HEK293T (cell line): ENCODE results near the gene SERGEF.

Experiments
- CTCF ChIA-PET: fragments of 350-600 bp; formaldehyde crosslinking; extraction: SDS; loops from one replicate; lab custom pipeline; 2021; ENCODE audit warnings: antibody characterized with exemption, inconsistent platforms; lab: Yijun Ruan, JAX
- POLR2A ChIA-PET: fragments of 350-600 bp; formaldehyde crosslinking; extraction: SDS; loops from one replicate; lab custom pipeline; 2020; ENCODE audit warnings: antibody characterized with exemption, inconsistent platforms; lab: Yijun Ruan, JAX
- DNase-seq: peaks from one replicate; pipeline ENCODE4 v3.0.0; 2012; ENCODE audit warnings: mixed read lengths; ENCODE audit errors: extremely low spot score
- ARNT ChIP-seq: fragments of 450-650 bp; IDR thresholded peaks from 2 replicates; pipeline ENCODE4 v1.6.1; 2017; ENCODE audit warnings: mild to moderate bottlenecking
- BHLHE40 ChIP-seq: fragments of 450-650 bp; IDR thresholded peaks from 2 replicates; pipeline ENCODE4 v1.6.1; 2016; ENCODE audit warnings: mild to moderate bottlenecking, moderate library complexity, borderline replicate concordance
- CTBP1 ChIP-seq: fragments of 450-650 bp; IDR thresholded peaks from 2 replicates; pipeline ENCODE4 v1.6.1; 2016; ENCODE audit warnings: borderline replicate concordance
- ELF4 ChIP-seq: fragments of 450-650 bp; IDR thresholded peaks from 2 replicates; pipeline ENCODE4 v1.6.1; 2017; ENCODE audit warnings: antibody characterized with exemption
- FOXA1 ChIP-seq: fragments of 450-650 bp; IDR thresholded peaks from 2 replicates; pipeline ENCODE4 v1.6.1; 2016; ENCODE audit warnings: mild to moderate bottlenecking
- FOXK2 ChIP-seq: fragments of 450-650 bp; IDR thresholded peaks from 2 replicates; pipeline ENCODE4 v1.6.1; 2016; ENCODE audit warnings: mild to moderate bottlenecking
- FOXM1 ChIP-seq: fragments of 450-650 bp; IDR thresholded peaks from 2 replicates; pipeline ENCODE4 v1.6.1; 2017; ENCODE audit warnings: mild to moderate bottlenecking, borderline replicate concordance
- HDGF ChIP-seq: fragments of 450-650 bp; IDR thresholded peaks from 2 replicates; pipeline ENCODE4 v1.6.1; 2017; ENCODE audit warnings: antibody characterized with exemption, borderline replicate concordance
- L3MBTL2 ChIP-seq: fragments of 450-650 bp; conservative IDR thresholded peaks from 2 replicates; pipeline ENCODE4 v1.6.1; 2016; ENCODE audit warnings: mild to moderate bottlenecking
- LEF1 ChIP-seq: fragments of 450-650 bp; IDR thresholded peaks from 2 replicates; pipeline ENCODE4 v1.6.1; 2017; ENCODE audit warnings: mild to moderate bottlenecking, borderline replicate concordance
- NFRKB ChIP-seq: fragments of 450-650 bp; IDR thresholded peaks from 2 replicates; pipeline ENCODE4 v1.6.1; 2016; ENCODE audit warnings: mild to moderate bottlenecking, moderate library complexity
- PKNOX1 ChIP-seq: fragments of 450-650 bp; IDR thresholded peaks from 2 replicates; pipeline ENCODE4 v1.6.1; 2016
- SP1 ChIP-seq: fragments of 450-650 bp; IDR thresholded peaks from 2 replicates; pipeline ENCODE4 v1.6.1; 2017
- SUZ12 ChIP-seq: fragments of 450-650 bp; IDR thresholded peaks from 2 replicates; pipeline ENCODE4 v1.6.1; 2016; ENCODE audit warnings: mild to moderate bottlenecking
- TARDBP ChIP-seq: fragments of 450-650 bp; IDR thresholded peaks from 2 replicates; pipeline ENCODE4 v1.6.1; 2016
- ZNF384 ChIP-seq: fragments of 450-650 bp; IDR thresholded peaks from 2 replicates; pipeline ENCODE4 v1.6.1; 2016

SERGEF gene

GRCh38 chr11:17979770-17980371 lies 33.0 kb downstream of the SERGEF start:
- POLR2A ChIA-PET: no interaction called here
- CTCF ChIA-PET: interaction anchor here (1.1 to 2.3 kb wide), 2 partner anchors 10 to 249 kb away, joined by 3 to 7 read pairs; no protein-coding TSS in a partner anchor
- DNase-seq: peak; percentile 75

GRCh38 chr11:17978553-17979287 lies 34.1 kb downstream of the SERGEF start:
- ChIA-PET POLR2A (no interaction called here), CTCF (interaction anchor here (0.6 to 3.4 kb wide), 9 partner anchors 9 to 380 kb away, joined by 3 to 44 read pairs (median 3); no protein-coding TSS in a partner anchor)
- TF ChIP-seq HDGF (no peak), CTBP1 (no peak), ARNT (no peak), SP1 (no peak), LEF1 (no peak), PKNOX1 (no peak), L3MBTL2 (no peak), ELF4 (no peak), FOXM1 (no peak), NFRKB (no peak), TARDBP (no peak), FOXK2 (no peak)
- peak; percentile 64 for DNase-seq

More at GRCh38 chr11:17979770-17980371, 33.0 kb downstream of the SERGEF start:
- TF ChIP-seq L3MBTL2 (no peak), TARDBP (no peak), PKNOX1 (peak; percentile 97), FOXA1 (no peak), SP1 (no peak)

- ChIA-PET POLR2A (no interaction called here), CTCF (interaction anchor here (0.8 to 3.4 kb wide), 2 partner anchors 119 to 245 kb away, joined by 3 to 44 read pairs; no protein-coding TSS in a partner anchor)
- no peak for DNase-seq
- TF ChIP-seq ARNT (no peak), NFRKB (no peak)
Measured at GRCh38 chr11:17976651-17977050, 36.2 kb downstream of the SERGEF start.

- ChIA-PET POLR2A (no interaction called here), CTCF (interaction anchor here (2.1 kb wide), 1 partner anchor 243 kb away, joined by 37 read pairs; no protein-coding TSS in a partner anchor)
- no peak for DNase-seq
- TF ChIP-seq FOXK2: no peak
- no peak for TF ChIP-seq ARNT
- TF ChIP-seq L3MBTL2: no peak
- no peak for TF ChIP-seq TARDBP
- TF ChIP-seq LEF1: no peak
- TF ChIP-seq ELF4: no peak
- TF ChIP-seq NFRKB: no peak
- TF ChIP-seq FOXA1: no peak
- TF ChIP-seq BHLHE40: no peak
- TF ChIP-seq HDGF: no peak
- no peak for TF ChIP-seq SUZ12
- no peak for TF ChIP-seq FOXM1
- TF ChIP-seq ZNF384: no peak
- no peak for TF ChIP-seq CTBP1
Measured at GRCh38 chr11:17974246-17974645, 38.6 kb downstream of the SERGEF start.

GRCh38 chr11:17972987-17973386 lies 39.9 kb downstream of the SERGEF start:
- ChIA-PET POLR2A (interaction anchor here (1.1 kb wide), 1 partner anchor 242 kb away, joined by 3 read pairs; no protein-coding TSS in a partner anchor), CTCF (interaction anchor here (0.6 to 2.1 kb wide), 10 partner anchors 9 to 585 kb away, joined by 3 to 37 read pairs (median 3); partner anchors contain the start of gene KCNJ11)

GRCh38 chr11:17968206-17968605 lies 44.6 kb downstream of the SERGEF start:
- ChIA-PET CTCF (interaction anchor here (1.4 kb wide), 1 partner anchor 10 kb away, joined by 3 read pairs; no protein-coding TSS in a partner anchor), POLR2A (no interaction called here)
- no peak for DNase-seq
- TF ChIP-seq FOXK2 (no peak), ELF4 (no peak), BHLHE40 (no peak), FOXA1 (no peak), ZNF384 (no peak), TARDBP (no peak), PKNOX1 (no peak), HDGF (no peak), L3MBTL2 (no peak), LEF1 (no peak), NFRKB (no peak), FOXM1 (no peak), SP1 (no peak), ARNT (no peak)

More at GRCh38 chr11:17972987-17973386, 39.9 kb downstream of the SERGEF start:
- peak; percentile 74 for DNase-seq
- TF ChIP-seq FOXK2: no peak
- TF ChIP-seq L3MBTL2: no peak
- no peak for TF ChIP-seq FOXA1
- no peak for TF ChIP-seq TARDBP
- TF ChIP-seq SUZ12: no peak
- TF ChIP-seq CTBP1: no peak
- TF ChIP-seq ELF4: no peak
- TF ChIP-seq ZNF384: no peak
- TF ChIP-seq NFRKB: no peak
